Muscle of leg (tissue), 11 donors: ENCODE results near the gene CEP170. TPM values are rescaled to one million over a fixed set of nuclear protein-coding genes. Genes with fewer than 3 reads are reported as not detected.

Experiments
- DNase-seq: peaks from one replicate; pipeline ENCODE4 v3.0.0; 2013
- H3K27ac ChIP-seq: one replicate; pipeline ENCODE4 v1.5.1; 2013; ENCODE audit warnings: mild to moderate bottlenecking, low read length, control low read depth
- H3K27me3 ChIP-seq: one replicate; pipeline ENCODE4 v1.6.1; 2013; ENCODE audit warnings: low read length; ENCODE audit not compliant: control insufficient read depth, insufficient read depth
- H3K36me3 ChIP-seq: one replicate; pipeline ENCODE4 v1.6.1; 2013; ENCODE audit warnings: low read length; ENCODE audit not compliant: control insufficient read depth, insufficient read depth
- H3K4me1 ChIP-seq: one replicate; pipeline ENCODE4 v1.6.1; 2013; ENCODE audit warnings: low read length; ENCODE audit not compliant: control insufficient read depth, insufficient read depth
- H3K4me3 ChIP-seq: one replicate; pipeline ENCODE4 v1.5.1; 2013; ENCODE audit warnings: low read length, control low read depth
- H3K9me3 ChIP-seq: replicated peaks from 2 replicates; pipeline ENCODE4 v1.6.1; 2013; ENCODE audit warnings: low read depth, low read length; ENCODE audit not compliant: control insufficient read depth
- WGBS: methylation state at CpG from one replicate; pipeline ENCODE4 v1.1.5; 2013; ENCODE audit warnings: missing lambda C conversion rate; ENCODE audit not compliant: insufficient coverage; 5-methylcytosine and 5-hydroxymethylcytosine counted together
- polyA plus RNA-seq, 8 donors: library from polyadenylated mRNA; unstranded; fragments of 120-200 nt; gene quantifications; one replicate each; pipeline versions ENCODE4 v1.2.1 to v1.2.3, GENCODE V29; 2013; ENCODE audit warnings: inconsistent platforms in 1 of 8, low replicate concordance in 1 of 8; ENCODE audit not compliant: insufficient read length in 8 of 8, insufficient read depth in 1 of 8
- total RNA-seq: library from RNA; stranded (reverse); fragments of 120-200 nt; gene quantifications from one replicate; pipeline ENCODE4 v1.2.4, GENCODE V29; 2013

Gene CEP170
- total and polyA plus RNA-seq, 9 donors, result 44.5 to 68.5 (median 53.2) TPM

GRCh38 chr1:243287123-243287460, 32.0 kb upstream of the CEP170 start:
- Histone ChIP-seq H3K36me3 (peaks cover 14% of the 10 kb centered on the region), H3K9me3 (no peaks in the 10 kb centered on the region), H3K4me1 (no peaks in the 10 kb centered on the region), H3K27me3 (no peaks in the 10 kb centered on the region), H3K4me3 (no peak overlapping the region), H3K27ac (peak overlapping the region; percentile 61)
- no CpG with 5 or more reads among the region's 2 CpGs for WGBS
- DNase-seq, result peak; percentile 58

GRCh38 chr1:243286409-243287122, 31.5 kb upstream of the CEP170 start:
- no peaks in the 10 kb centered on the region for H3K4me1 ChIP-seq
- WGBS, result 60% methylated on average over 1 of the region's 8 CpGs
- no peaks in the 10 kb centered on the region for H3K27me3 ChIP-seq
- peaks cover 17% of the 10 kb centered on the region for H3K36me3 ChIP-seq
- H3K4me3 ChIP-seq, result no peak overlapping the region
- H3K9me3 ChIP-seq, result no peaks in the 10 kb centered on the region
- DNase-seq, result peak; percentile 54
- peak overlapping the region; percentile 61 for H3K27ac ChIP-seq

GRCh38 chr1:243281672-243282071, 26.6 kb upstream of the CEP170 start:
- Histone ChIP-seq H3K4me1 (no peaks in the 10 kb centered on the region), H3K9me3 (peaks cover 3% of the 10 kb centered on the region), H3K36me3 (peaks cover 14% of the 10 kb centered on the region), H3K4me3 (no peak overlapping the region), H3K27ac (no peak overlapping the region), H3K27me3 (no peaks in the 10 kb centered on the region)
- 100% methylated on average over 1 of the region's 5 CpGs for WGBS
- no peak for DNase-seq

GRCh38 chr1:243280571-243281129, 25.6 kb upstream of the CEP170 start:
- Histone ChIP-seq H3K36me3 (peaks cover 11% of the 10 kb centered on the region), H3K27ac (no peak overlapping the region), H3K4me1 (no peaks in the 10 kb centered on the region), H3K9me3 (peaks cover 3% of the 10 kb centered on the region), H3K4me3 (no peak overlapping the region), H3K27me3 (no peaks in the 10 kb centered on the region)
- 57% methylated on average over 1 of the region's 3 CpGs for WGBS
- DNase-seq, result no peak

GRCh38 chr1:243275316-243275715, 20.2 kb upstream of the CEP170 start:
- no peaks in the 10 kb centered on the region for H3K27me3 ChIP-seq
- no peak overlapping the region for H3K27ac ChIP-seq
- no CpG with 5 or more reads among the region's 3 CpGs for WGBS
- H3K9me3 ChIP-seq, result peaks cover 3% of the 10 kb centered on the region
- H3K4me1 ChIP-seq, result no peaks in the 10 kb centered on the region
- DNase-seq, result no peak
- H3K4me3 ChIP-seq, result no peak overlapping the region
- peaks cover 10% of the 10 kb centered on the region for H3K36me3 ChIP-seq

GRCh38 chr1:243273945-243274344, 18.9 kb upstream of the CEP170 start:
- Histone ChIP-seq H3K27me3 (no peaks in the 10 kb centered on the region), H3K27ac (no peak overlapping the region), H3K9me3 (peaks cover 3% of the 10 kb centered on the region), H3K4me1 (no peaks in the 10 kb centered on the region), H3K4me3 (no peak overlapping the region), H3K36me3 (peaks cover 11% of the 10 kb centered on the region)
- DNase-seq, result no peak
- WGBS, result 88% methylated on average over 1 of the region's 2 CpGs

- peaks cover 11% of the 10 kb centered on the region for H3K36me3 ChIP-seq
- H3K4me1 ChIP-seq, result no peaks in the 10 kb centered on the region
- H3K27ac ChIP-seq, result no peak overlapping the region
- no CpG with 5 or more reads among the region's 3 CpGs for WGBS
- H3K9me3 ChIP-seq, result peaks cover 3% of the 10 kb centered on the region
- H3K4me3 ChIP-seq, result no peak overlapping the region
- DNase-seq, result no peak
- no peaks in the 10 kb centered on the region for H3K27me3 ChIP-seq
Observed at GRCh38 chr1:243273506-243273905, 18.4 kb upstream of the CEP170 start.

- H3K4me1 ChIP-seq, result no peaks in the 10 kb centered on the region
- H3K4me3 ChIP-seq, result no peak overlapping the region
- no peak for DNase-seq
- peaks cover 11% of the 10 kb centered on the region for H3K36me3 ChIP-seq
- H3K27me3 ChIP-seq, result no peaks in the 10 kb centered on the region
- no peak overlapping the region for H3K27ac ChIP-seq
- H3K9me3 ChIP-seq, result peaks cover 3% of the 10 kb centered on the region
Observed at GRCh38 chr1:243272401-243272800, 17.3 kb upstream of the CEP170 start.

- Histone ChIP-seq H3K4me3 (no peak overlapping the region), H3K27me3 (no peaks in the 10 kb centered on the region), H3K9me3 (peaks cover 1% of the 10 kb centered on the region), H3K27ac (no peak overlapping the region), H3K4me1 (no peaks in the 10 kb centered on the region), H3K36me3 (peaks cover 11% of the 10 kb centered on the region)
- WGBS, result no CpG with 5 or more reads among the region's 1 CpG
- no peak for DNase-seq
Observed at GRCh38 chr1:243271996-243272395, 16.9 kb upstream of the CEP170 start.

GRCh38 chr1:243270097-243270864, 15.2 kb upstream of the CEP170 start:
- no peak for DNase-seq
- Histone ChIP-seq H3K4me1 (no peaks in the 10 kb centered on the region), H3K36me3 (peaks cover 14% of the 10 kb centered on the region), H3K27me3 (no peaks in the 10 kb centered on the region), H3K4me3 (no peak overlapping the region), H3K9me3 (no peaks in the 10 kb centered on the region), H3K27ac (no peak overlapping the region)
- 86% methylated on average over 1 of the region's 6 CpGs for WGBS
